Measurements from ENCODE around the gene FAM216B.
"Not testable (repeated sequence)": the region's sequence is repeated elsewhere in the genome, so short reads cannot be mapped to it uniquely, and the experiment has no call there.

Gene FAM216B

DNA sequence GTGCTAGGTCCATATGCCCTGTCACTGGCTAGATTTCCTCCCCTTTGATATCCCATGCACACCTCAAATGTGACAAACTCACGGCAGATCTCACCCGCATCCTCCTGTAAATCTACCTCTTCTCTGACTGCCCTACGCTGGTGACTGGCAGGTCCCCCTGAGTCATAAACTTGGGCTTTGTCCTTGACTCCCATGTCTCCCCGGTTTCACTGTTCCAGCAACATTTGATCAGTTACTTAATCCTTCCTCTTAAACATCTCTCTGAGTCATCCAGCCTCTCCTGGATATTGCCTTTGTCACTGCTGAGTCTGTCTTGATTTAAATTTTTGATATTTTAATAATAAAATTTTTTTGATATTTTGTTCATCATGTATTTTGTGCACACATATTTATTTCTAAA, 26.5 kb downstream of the FAM216B start:
- Histone ChIP-seq H3K4me3 (ENCODE audit: low read length) (no peak overlapping the region), H3K27me3 (ENCODE audit: insufficient read depth, low read length) (no peaks in the 10 kb centered on the region), H3K36me3 (ENCODE audit: insufficient read depth, low read depth, low read length) (no peaks in the 10 kb centered on the region), H3K27ac (ENCODE audit: low read length) (no peak overlapping the region), H3K9me3 (ENCODE audit: insufficient read depth, low read depth, low read length) (no peaks in the 10 kb centered on the region), H3K4me1 (ENCODE audit: insufficient read depth, low read length) (no peaks in the 10 kb centered on the region), H3K9ac (ENCODE audit: low read depth, low read length) (no peak overlapping the region)

DNA sequence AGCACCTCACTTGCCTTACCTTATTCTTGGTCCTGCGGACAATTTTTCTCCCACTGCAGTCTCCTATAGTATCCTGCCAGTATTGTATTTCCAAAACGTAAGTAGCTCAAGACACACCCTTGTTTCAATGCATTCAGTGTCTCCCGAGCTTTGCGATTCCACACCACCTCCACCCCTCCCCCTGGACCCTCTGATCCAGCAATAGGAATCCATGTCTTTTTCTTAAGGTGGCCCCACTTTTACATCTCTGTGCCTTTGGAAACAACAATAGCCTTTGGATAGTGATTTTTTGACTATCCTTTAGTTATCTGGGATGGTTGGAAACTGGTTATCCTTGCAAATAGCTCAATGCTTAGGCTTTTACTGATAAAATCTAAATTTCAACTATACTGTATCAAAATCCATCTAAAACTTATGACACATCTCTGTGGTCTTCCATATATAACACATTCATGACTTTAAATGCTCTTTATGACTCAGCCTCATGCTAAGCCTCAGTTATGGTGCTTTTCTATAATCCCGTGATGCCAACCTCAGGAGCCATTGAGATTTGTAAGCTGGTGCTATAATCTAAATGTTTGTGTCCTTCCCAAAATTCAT, 27.1 kb downstream of the FAM216B start:
- Histone ChIP-seq H3K4me1 (ENCODE audit: insufficient read depth, low read length) (no peaks in the 10 kb centered on the region), H3K9ac (ENCODE audit: low read depth, low read length) (no peak overlapping the region), H3K27ac (ENCODE audit: low read length) (no peak overlapping the region), H3K4me3 (ENCODE audit: low read length) (no peak overlapping the region), H3K36me3 (ENCODE audit: insufficient read depth, low read depth, low read length) (no peaks in the 10 kb centered on the region), H3K9me3 (ENCODE audit: insufficient read depth, low read depth, low read length) (no peaks in the 10 kb centered on the region), H3K27me3 (ENCODE audit: insufficient read depth, low read length) (no peaks in the 10 kb centered on the region)

DNA sequence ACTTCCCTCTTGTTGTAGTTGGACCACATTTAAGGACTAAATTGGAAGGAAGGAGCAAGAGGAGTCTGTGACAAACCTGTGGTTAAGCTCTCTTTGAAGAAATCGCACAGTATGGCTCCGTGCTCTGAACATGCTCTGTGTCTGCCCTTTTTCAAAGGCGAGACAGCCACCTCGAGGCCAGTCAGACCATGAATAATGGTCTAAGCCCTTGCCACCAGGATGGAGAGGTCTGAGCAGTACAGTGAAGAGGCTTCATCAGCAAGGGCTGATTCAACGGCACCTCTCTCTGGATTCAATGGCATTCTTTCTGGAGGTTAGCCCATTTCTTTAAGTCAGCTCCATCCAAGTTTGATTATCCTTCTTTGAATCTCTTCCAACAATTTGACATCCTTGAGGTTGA, 30.9 kb downstream of the FAM216B start:
- Histone ChIP-seq H3K9me3 (ENCODE audit: insufficient read depth, low read depth, low read length) (no peaks in the 10 kb centered on the region), H3K9ac (ENCODE audit: low read depth, low read length) (no peak overlapping the region), H3K4me1 (ENCODE audit: insufficient read depth, low read length) (no peaks in the 10 kb centered on the region), H3K27me3 (ENCODE audit: insufficient read depth, low read length) (no peaks in the 10 kb centered on the region), H3K36me3 (ENCODE audit: insufficient read depth, low read depth, low read length) (no peaks in the 10 kb centered on the region), H3K4me3 (ENCODE audit: low read length) (no peak overlapping the region), H3K27ac (ENCODE audit: low read length) (no peak overlapping the region)

DNA sequence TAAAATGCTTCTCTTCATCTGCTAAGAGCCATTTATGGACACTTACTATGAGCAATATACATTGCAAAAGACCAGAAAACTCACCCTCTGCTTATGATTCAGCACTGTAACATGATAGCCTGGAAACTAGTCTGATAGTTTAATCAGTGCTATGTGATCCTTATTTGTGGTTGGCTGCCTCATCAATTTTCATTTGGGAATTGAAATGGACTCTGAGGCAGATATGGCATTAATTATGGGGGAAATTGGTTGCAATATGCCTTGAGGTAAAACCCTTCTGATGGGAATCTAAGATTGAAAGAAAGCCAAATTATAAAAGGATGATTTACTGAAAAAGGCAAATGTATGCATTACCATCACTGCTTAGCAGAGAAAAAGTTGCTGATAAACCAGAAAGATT, 33.5 kb downstream of the FAM216B start:
- Histone ChIP-seq H3K4me1 (ENCODE audit: insufficient read depth, low read length) (no peaks in the 10 kb centered on the region), H3K27me3 (ENCODE audit: insufficient read depth, low read length) (no peaks in the 10 kb centered on the region), H3K4me3 (ENCODE audit: low read length) (no peak overlapping the region), H3K27ac (ENCODE audit: low read length) (no peak overlapping the region), H3K9ac (ENCODE audit: low read depth, low read length) (no peak overlapping the region), H3K9me3 (ENCODE audit: insufficient read depth, low read depth, low read length) (peaks cover 9% of the 10 kb centered on the region), H3K36me3 (ENCODE audit: insufficient read depth, low read depth, low read length) (no peaks in the 10 kb centered on the region)

DNA sequence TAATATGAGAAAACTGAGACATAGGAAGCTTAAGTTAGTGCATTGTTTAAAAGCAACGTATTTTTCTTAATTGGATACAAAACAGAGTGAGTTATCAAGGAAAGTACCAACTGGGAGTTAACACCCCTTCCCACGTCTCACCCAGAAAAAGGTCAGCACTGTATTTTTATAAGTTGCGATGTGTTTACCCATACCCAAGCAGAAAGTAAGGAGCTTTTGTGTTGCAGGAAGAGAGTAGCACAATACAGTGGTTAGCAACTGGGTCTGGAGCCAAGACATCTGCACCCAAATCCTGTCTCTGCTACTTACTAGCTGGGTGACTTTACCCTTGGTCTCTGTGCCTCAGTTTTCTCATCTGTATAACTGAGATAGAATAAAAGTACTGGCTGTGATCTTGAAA, 34.3 kb downstream of the FAM216B start:
- H3K27ac ChIP-seq (ENCODE audit: low read length): no peak overlapping the region
- no peaks in the 10 kb centered on the region for H3K36me3 ChIP-seq (ENCODE audit: insufficient read depth, low read depth, low read length)
- no peak overlapping the region for H3K4me3 ChIP-seq (ENCODE audit: low read length)
- H3K9ac ChIP-seq (ENCODE audit: low read depth, low read length): no peak overlapping the region
- no peaks in the 10 kb centered on the region for H3K4me1 ChIP-seq (ENCODE audit: insufficient read depth, low read length)
- H3K9me3 ChIP-seq (ENCODE audit: insufficient read depth, low read depth, low read length): peaks cover 9% of the 10 kb centered on the region
- H3K27me3 ChIP-seq (ENCODE audit: insufficient read depth, low read length): no peaks in the 10 kb centered on the region

DNA sequence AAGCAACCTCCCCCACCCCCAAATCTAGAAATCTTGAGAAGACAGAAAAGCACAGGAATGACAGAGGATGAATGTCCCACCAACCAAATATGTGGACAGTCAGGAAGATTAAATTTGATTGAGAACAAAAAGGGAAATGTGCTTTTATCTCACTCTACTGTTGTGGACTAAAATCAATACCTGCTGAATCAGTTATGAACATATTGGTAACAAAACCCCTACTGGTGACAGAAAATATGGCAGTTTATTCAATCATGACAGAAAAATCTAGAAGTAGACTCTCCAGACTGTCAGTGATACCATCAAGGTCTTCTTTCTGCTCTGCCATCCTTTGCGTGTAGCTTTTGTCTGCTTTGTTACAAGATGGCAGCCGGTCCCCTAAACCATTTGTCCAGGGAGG, 35.2 kb downstream of the FAM216B start:
- Histone ChIP-seq H3K4me1 (ENCODE audit: insufficient read depth, low read length) (no peaks in the 10 kb centered on the region), H3K9ac (ENCODE audit: low read depth, low read length) (no peak overlapping the region), H3K36me3 (ENCODE audit: insufficient read depth, low read depth, low read length) (no peaks in the 10 kb centered on the region), H3K27ac (ENCODE audit: low read length) (no peak overlapping the region), H3K27me3 (ENCODE audit: insufficient read depth, low read length) (no peaks in the 10 kb centered on the region), H3K4me3 (ENCODE audit: low read length) (no peak overlapping the region), H3K9me3 (ENCODE audit: insufficient read depth, low read depth, low read length) (peaks cover 9% of the 10 kb centered on the region)

DNA sequence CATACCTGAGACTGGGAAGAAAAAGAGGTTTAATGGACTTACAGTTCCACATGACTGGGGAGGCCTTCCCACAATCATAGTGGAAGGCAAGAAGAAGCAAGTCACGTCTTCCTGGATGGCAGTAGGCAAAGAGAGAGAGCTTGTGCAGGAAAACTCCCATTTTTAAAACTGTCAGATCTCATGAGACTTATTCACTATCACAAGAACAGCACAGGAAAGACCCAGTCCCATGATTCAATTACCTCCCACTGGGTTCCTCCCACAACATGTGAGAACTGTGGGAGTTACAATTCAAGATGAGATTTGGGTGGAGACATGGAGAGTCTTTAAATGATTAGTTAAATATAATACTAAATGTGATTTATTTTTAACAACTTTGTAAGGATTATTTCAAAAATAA, 38.3 kb downstream of the FAM216B start:
- H3K27me3 ChIP-seq (ENCODE audit: insufficient read depth, low read length); H3K9me3 ChIP-seq (ENCODE audit: insufficient read depth, low read depth, low read length); H3K4me1 ChIP-seq (ENCODE audit: insufficient read depth, low read length); H3K36me3 ChIP-seq (ENCODE audit: insufficient read depth, low read depth, low read length); H3K9ac ChIP-seq (ENCODE audit: low read depth, low read length); H3K27ac ChIP-seq (ENCODE audit: low read length); H3K4me3 ChIP-seq (ENCODE audit: low read length): not testable (repeated sequence)

DNA sequence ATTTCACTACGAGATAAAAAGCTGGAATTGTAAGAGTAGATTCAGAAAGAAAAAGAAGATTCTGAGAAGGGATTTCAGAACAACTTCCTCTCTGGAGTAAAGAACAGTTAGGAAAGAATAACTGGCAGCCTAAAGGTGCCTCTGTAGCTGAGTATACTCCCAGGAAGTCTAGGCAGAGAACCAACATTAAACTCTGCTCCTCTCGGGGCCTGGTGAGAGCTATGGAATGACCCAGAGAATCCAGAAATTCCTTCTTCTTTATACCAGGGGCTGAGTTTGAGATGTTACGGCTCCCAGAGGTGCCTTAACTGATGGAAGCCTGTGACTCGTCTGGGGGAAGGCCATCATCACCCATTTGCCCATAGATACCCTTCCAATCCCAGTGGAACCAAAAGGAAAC, 39.1 kb downstream of the FAM216B start:
- Histone ChIP-seq H3K9me3 (ENCODE audit: insufficient read depth, low read depth, low read length) (peaks cover 9% of the 10 kb centered on the region), H3K4me3 (ENCODE audit: low read length) (no peak overlapping the region), H3K36me3 (ENCODE audit: insufficient read depth, low read depth, low read length) (no peaks in the 10 kb centered on the region), H3K4me1 (ENCODE audit: insufficient read depth, low read length) (no peaks in the 10 kb centered on the region), H3K27ac (ENCODE audit: low read length) (no peak overlapping the region), H3K27me3 (ENCODE audit: insufficient read depth, low read length) (no peaks in the 10 kb centered on the region), H3K9ac (ENCODE audit: low read depth, low read length) (no peak overlapping the region)

DNA sequence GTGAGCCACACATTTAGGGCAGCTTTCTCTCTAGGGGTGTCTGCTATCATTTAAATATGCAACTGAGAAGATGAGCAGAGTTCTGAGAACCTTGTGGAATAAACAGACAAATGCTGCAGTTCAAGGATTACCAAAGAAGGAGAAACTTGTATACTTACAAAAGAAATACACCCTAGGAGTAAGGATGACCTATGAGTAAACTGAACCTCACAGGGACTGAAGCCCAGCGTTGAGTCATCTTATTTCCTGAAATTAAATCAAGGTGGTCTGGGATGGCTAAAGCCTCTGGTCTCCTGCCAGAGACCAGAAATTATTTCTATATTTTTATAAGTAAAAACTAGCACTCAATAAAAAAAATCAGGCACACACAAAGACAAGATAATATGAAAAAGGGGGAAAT, 40.1 kb downstream of the FAM216B start:
- Histone ChIP-seq H3K9ac (ENCODE audit: low read depth, low read length) (no peak overlapping the region), H3K9me3 (ENCODE audit: insufficient read depth, low read depth, low read length) (peaks cover 9% of the 10 kb centered on the region), H3K36me3 (ENCODE audit: insufficient read depth, low read depth, low read length) (no peaks in the 10 kb centered on the region), H3K27ac (ENCODE audit: low read length) (no peak overlapping the region), H3K4me3 (ENCODE audit: low read length) (no peak overlapping the region), H3K27me3 (ENCODE audit: insufficient read depth, low read length) (no peaks in the 10 kb centered on the region), H3K4me1 (ENCODE audit: insufficient read depth, low read length) (no peaks in the 10 kb centered on the region)

DNA sequence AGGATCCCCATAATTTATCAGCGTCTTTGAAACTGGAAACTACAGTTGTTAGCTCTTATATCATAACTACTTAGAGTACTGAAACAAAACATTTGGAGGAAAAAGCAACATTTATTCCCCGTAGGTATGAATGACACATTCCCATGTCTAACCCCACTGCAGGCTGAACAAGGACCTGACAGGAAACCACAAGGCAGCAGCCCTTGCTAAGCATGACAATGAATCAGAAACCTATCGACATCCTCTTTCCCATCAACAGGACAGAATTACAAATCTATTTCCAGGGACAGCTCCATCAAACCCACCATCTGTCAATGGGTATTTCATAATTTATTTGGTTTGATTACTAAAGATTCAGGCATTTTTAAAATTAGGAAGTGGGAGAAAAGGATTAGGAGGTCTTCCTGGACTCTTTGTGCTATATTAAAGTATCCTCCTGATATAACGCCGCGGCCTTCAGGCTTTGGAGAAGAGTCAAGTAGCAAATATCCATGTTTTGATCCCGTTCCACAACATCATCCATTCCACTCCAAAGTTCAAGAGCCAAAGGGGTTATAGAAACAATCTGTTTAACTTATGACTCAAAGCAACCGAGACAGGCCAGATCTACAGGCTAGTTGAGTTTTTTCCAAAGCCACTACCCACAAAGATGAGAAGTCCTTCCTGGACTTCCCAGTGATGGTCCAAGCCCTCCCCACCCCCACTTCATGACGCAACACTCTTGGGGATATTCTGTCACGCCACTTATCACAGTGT, 51.1 kb downstream of the FAM216B start:
- Histone ChIP-seq H3K4me3 (ENCODE audit: low read length) (no peak overlapping the region), H3K4me1 (ENCODE audit: insufficient read depth, low read length) (no peaks in the 10 kb centered on the region), H3K9ac (ENCODE audit: low read depth, low read length) (no peak overlapping the region), H3K27me3 (ENCODE audit: insufficient read depth, low read length) (no peaks in the 10 kb centered on the region), H3K27ac (ENCODE audit: low read length) (no peak overlapping the region), H3K9me3 (ENCODE audit: insufficient read depth, low read depth, low read length) (no peaks in the 10 kb centered on the region), H3K36me3 (ENCODE audit: insufficient read depth, low read depth, low read length) (no peaks in the 10 kb centered on the region)

DNA sequence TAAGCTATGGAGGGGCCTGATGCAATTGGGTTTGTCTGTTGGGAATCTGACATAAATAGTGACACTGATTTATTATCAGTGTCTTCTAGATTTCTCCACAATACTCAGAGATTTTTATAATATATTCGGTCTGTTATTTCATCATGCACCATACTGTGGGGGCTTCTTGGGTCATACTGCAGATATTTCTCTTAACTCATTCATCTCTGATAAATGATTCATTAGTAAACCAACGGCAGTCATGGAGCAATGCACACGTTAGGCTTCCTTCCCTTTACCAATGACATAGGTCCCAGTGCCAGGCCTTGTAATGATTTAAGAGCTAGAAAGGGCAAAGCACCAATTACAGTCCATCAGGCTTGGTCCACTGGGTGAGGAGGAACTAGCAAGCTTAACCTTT, 53.6 kb downstream of the FAM216B start:
- no peak overlapping the region for H3K9ac ChIP-seq (ENCODE audit: low read depth, low read length)
- H3K27me3 ChIP-seq (ENCODE audit: insufficient read depth, low read length): no peaks in the 10 kb centered on the region
- H3K36me3 ChIP-seq (ENCODE audit: insufficient read depth, low read depth, low read length): no peaks in the 10 kb centered on the region
- no peaks in the 10 kb centered on the region for H3K9me3 ChIP-seq (ENCODE audit: insufficient read depth, low read depth, low read length)
- H3K4me3 ChIP-seq (ENCODE audit: low read length): no peak overlapping the region
- no peaks in the 10 kb centered on the region for H3K4me1 ChIP-seq (ENCODE audit: insufficient read depth, low read length)
- H3K27ac ChIP-seq (ENCODE audit: low read length): no peak overlapping the region

DNA sequence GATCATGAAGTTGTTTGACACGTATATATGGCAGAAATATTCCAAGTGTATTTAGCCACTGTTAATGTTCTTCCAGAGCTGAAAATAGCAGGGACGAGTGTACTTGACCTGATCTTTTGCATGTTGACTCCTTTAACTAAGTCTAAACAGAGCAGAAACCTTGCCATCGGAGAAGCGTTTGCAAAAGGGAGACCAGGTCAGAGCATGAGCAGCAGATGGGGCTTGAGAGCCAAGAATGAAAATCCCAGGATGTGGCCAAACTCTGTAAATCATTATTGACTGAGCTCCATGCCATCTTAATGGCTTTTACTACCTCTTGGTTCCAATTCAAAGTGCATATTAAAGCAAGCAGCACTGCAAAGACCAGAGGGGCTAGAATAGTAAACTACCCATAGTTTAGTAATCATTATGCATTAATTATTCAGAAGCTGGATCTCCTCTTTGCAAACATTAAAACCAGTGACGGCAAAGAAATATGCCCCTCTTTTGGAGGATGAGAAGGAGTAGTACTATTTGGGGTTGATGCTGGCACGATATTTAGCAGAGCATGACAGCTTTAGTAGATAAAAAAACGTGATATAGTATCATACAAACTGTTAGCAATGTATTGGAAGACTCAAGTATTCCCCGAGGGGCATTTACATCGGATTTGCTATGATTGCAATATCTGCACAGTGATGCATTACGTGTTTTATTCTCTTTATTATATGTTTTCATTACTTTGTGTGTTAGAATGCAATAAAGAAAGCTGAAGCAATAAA, 55.7 kb downstream of the FAM216B start:
- Histone ChIP-seq H3K4me3 (ENCODE audit: low read length) (no peak overlapping the region), H3K36me3 (ENCODE audit: insufficient read depth, low read depth, low read length) (no peaks in the 10 kb centered on the region), H3K4me1 (ENCODE audit: insufficient read depth, low read length) (no peaks in the 10 kb centered on the region), H3K9ac (ENCODE audit: low read depth, low read length) (no peak overlapping the region), H3K27ac (ENCODE audit: low read length) (no peak overlapping the region), H3K9me3 (ENCODE audit: insufficient read depth, low read depth, low read length) (no peaks in the 10 kb centered on the region), H3K27me3 (ENCODE audit: insufficient read depth, low read length) (no peaks in the 10 kb centered on the region)
